Panc1 (cell line): Measurements from ENCODE around the gene PIEZO1. TPM values are rescaled to one million over a fixed set of nuclear protein-coding genes. Genes with fewer than 3 reads are reported as not detected.

ENCODE experiments used
- ATAC-seq: fragments of 200-7000 bp; cut with Tn5 transposase; 2 replicates; pipeline ENCODE4 v1.9.1; 2020; ENCODE audit warnings: mild to moderate bottlenecking, moderate library complexity
- BruUV-seq: library from RNA; stranded (reverse); fragments of 400-500 nt; replicated peaks from 2 replicates; lab custom pipeline; 2021; lab: Mats Ljungman, UMichigan
- CTCF ChIA-PET: fragments of 300-600 bp; sonication (Branson Sonifier 250); formaldehyde crosslinking; loops from one replicate; lab custom pipeline; 2022; ENCODE audit warnings: antibody characterized with exemption; lab: Charles Lee
- POLR2A ChIA-PET: fragments of 300-600 bp; sonication (Branson Sonifier 250); formaldehyde crosslinking; loops from one replicate; lab custom pipeline; 2022; ENCODE audit warnings: antibody characterized with exemption; lab: Charles Lee
- DNase-seq: peaks from one replicate; pipeline ENCODE4 v3.0.0-alpha.2; 2010; ENCODE audit warnings: low read depth, low spot score
- H3K27ac ChIP-seq: 2 replicates; pipeline ENCODE4 v1.5.1; 2011; ENCODE audit warnings: mild to moderate bottlenecking, low read length, inconsistent platforms
- H3K27me3 ChIP-seq: fragments of 200-500 bp; sonication (Bioruptor generic); 2 replicates; pipeline ENCODE4 v1.6.0; 2014; ENCODE audit warnings: low read length, inconsistent platforms; ENCODE audit not compliant: control insufficient read depth, insufficient read depth
- H3K36me3 ChIP-seq: fragments of 200-500 bp; sonication (Bioruptor generic); 2 replicates; pipeline ENCODE4 v1.5.1; 2014; ENCODE audit warnings: inconsistent platforms, mild to moderate bottlenecking, low read length, moderate library complexity; ENCODE audit not compliant: control insufficient read depth, insufficient read depth
- H3K4me1 ChIP-seq: 2 replicates; pipeline ENCODE4 v1.5.1; 2011; ENCODE audit warnings: inconsistent platforms, mild to moderate bottlenecking, low read length, moderate library complexity; ENCODE audit not compliant: control insufficient read depth, insufficient read depth
- H3K4me3 ChIP-seq, 2 experiments: 2 replicates each; pipeline ENCODE4 v1.5.1; 2011 to 2012; ENCODE audit warnings: low read depth in 2 of 2, low read length in 2 of 2, mild to moderate bottlenecking in 2 of 2, inconsistent platforms in 1 of 2, moderate library complexity in 1 of 2
- H3K9me3 ChIP-seq: fragments of 200-500 bp; sonication (Bioruptor generic); 2 replicates; pipeline ENCODE4 v1.5.1; 2014; ENCODE audit warnings: low read depth, mild to moderate bottlenecking, inconsistent platforms, low read length, moderate library complexity; ENCODE audit not compliant: control insufficient read depth, insufficient read depth
- POLR2AphosphoS5 ChIP-seq: IDR thresholded peaks from 2 replicates; pipeline ENCODE4 v1.6.1; 2012; ENCODE audit warnings: mild to moderate bottlenecking, low read depth, low read length, moderate library complexity
- SIN3A ChIP-seq: IDR thresholded peaks from 2 replicates; pipeline ENCODE4 v1.6.1; 2012; ENCODE audit warnings: low read depth, mild to moderate bottlenecking, low read length, moderate library complexity, borderline replicate concordance; ENCODE audit not compliant: insufficient read depth
- TCF7L2 ChIP-seq: IDR thresholded peaks from 2 replicates; pipeline ENCODE4 v1.6.1; 2011; ENCODE audit warnings: mild to moderate bottlenecking, low read depth, low read length, inconsistent platforms
- in situ Hi-C: cut with HindIII; loops from 2 replicates; pipeline ENCODE4 v1.10.0; 2016; ENCODE audit warnings: low sequenced_read_pairs, low pct_unique_long_range_greater_than_20kb
- intact Hi-C: fragments of 100-400 bp; cut with micrococcal nuclease; formaldehyde crosslinking; loops from one replicate; pipeline ENCODE4 v1.10.0; 2022; ENCODE audit not compliant: unreplicated experiment
- total RNA-seq: library from RNA; stranded (reverse); gene quantifications from one replicate; pipeline ENCODE4 v1.2.1, GENCODE V29; 2021; ENCODE audit not compliant: unreplicated experiment
- TF ChIP-seq, protein P1 (sequence below): fragments of 450-650 bp; IDR thresholded peaks from 2 replicates; pipeline ENCODE4 v1.5.1; 2017; ENCODE audit warnings: mild to moderate bottlenecking
- TF ChIP-seq, protein P2 (sequence below), 2 experiments: IDR thresholded peaks; 2 replicates each; pipeline ENCODE4 v1.6.1; 2011 to 2012; ENCODE audit warnings: low read depth in 2 of 2, control low read depth in 1 of 2, low read length in 1 of 2, mild to moderate bottlenecking in 1 of 2, moderate library complexity in 1 of 2; ENCODE audit not compliant: insufficient read depth in 1 of 2

PIEZO1 gene
- total RNA-seq, 1 experiment from 2014 or later, result 175 TPM

DNA sequence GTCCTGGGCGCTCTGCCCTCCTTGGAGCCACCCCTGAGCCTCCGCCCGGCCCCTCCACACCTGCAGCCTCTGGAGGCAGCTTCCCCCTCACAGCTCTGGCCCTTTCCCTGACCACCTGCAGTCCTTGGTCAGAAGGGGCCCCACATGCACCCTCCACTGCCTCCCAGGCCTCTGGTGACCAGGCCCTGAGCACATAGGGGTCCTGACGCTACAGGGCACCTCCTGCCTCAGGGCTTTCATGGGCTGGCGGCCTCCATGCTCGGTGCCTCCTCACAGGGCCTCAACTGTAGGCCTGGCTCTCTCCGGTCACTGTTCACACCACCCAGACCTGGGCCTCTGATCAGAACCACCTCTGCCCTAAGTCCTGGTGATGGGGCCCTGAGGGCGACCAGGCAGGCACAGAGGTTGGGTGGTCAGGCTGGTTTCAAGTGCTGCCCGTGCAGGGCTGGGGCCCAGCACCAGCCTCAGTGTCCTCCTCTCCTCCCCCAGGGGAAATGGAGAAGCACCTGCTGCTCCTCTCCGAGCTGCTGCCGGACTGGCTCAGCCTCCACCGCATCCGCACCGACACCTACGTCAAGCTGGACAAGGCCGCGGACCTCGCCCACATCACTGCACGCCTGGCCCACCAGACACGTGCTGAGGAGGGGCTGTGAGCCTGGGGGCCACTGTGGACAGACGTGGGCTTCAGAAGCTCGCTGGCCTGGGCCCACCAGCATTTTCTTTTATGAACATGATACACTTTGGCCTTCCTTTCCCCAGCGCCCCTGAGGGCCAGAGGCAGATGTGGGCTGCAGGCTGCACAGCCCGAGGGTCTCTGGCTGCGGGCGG lies 22.8 kb upstream of the PIEZO1 start:
- TF ChIP-seq, protein P1, sequence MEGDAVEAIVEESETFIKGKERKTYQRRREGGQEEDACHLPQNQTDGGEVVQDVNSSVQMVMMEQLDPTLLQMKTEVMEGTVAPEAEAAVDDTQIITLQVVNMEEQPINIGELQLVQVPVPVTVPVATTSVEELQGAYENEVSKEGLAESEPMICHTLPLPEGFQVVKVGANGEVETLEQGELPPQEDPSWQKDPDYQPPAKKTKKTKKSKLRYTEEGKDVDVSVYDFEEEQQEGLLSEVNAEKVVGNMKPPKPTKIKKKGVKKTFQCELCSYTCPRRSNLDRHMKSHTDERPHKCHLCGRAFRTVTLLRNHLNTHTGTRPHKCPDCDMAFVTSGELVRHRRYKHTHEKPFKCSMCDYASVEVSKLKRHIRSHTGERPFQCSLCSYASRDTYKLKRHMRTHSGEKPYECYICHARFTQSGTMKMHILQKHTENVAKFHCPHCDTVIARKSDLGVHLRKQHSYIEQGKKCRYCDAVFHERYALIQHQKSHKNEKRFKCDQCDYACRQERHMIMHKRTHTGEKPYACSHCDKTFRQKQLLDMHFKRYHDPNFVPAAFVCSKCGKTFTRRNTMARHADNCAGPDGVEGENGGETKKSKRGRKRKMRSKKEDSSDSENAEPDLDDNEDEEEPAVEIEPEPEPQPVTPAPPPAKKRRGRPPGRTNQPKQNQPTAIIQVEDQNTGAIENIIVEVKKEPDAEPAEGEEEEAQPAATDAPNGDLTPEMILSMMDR, result no peak
- TF ChIP-seq SIN3A, result no peak
- TF ChIP-seq, protein P2, sequence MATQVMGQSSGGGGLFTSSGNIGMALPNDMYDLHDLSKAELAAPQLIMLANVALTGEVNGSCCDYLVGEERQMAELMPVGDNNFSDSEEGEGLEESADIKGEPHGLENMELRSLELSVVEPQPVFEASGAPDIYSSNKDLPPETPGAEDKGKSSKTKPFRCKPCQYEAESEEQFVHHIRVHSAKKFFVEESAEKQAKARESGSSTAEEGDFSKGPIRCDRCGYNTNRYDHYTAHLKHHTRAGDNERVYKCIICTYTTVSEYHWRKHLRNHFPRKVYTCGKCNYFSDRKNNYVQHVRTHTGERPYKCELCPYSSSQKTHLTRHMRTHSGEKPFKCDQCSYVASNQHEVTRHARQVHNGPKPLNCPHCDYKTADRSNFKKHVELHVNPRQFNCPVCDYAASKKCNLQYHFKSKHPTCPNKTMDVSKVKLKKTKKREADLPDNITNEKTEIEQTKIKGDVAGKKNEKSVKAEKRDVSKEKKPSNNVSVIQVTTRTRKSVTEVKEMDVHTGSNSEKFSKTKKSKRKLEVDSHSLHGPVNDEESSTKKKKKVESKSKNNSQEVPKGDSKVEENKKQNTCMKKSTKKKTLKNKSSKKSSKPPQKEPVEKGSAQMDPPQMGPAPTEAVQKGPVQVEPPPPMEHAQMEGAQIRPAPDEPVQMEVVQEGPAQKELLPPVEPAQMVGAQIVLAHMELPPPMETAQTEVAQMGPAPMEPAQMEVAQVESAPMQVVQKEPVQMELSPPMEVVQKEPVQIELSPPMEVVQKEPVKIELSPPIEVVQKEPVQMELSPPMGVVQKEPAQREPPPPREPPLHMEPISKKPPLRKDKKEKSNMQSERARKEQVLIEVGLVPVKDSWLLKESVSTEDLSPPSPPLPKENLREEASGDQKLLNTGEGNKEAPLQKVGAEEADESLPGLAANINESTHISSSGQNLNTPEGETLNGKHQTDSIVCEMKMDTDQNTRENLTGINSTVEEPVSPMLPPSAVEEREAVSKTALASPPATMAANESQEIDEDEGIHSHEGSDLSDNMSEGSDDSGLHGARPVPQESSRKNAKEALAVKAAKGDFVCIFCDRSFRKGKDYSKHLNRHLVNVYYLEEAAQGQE (IDR thresholded peaks at IDR 0.05; ENCODE audit: insufficient read depth in 1 of 2, low read depth in 2 of 2, low read length in 1 of 2), result no peak
- TF ChIP-seq TCF7L2, result no peak
- no peak for TF ChIP-seq POLR2AphosphoS5
- Histone ChIP-seq H3K9me3 (no peaks in the 10 kb centered on the region), H3K27me3 (no peaks in the 10 kb centered on the region), H3K4me3 (no peak overlapping the region), H3K27ac (no peak overlapping the region; the same call in 1 of the 2 replicates), H3K36me3 (peaks cover 7% of the 10 kb centered on the region; the same call in 1 of the 2 replicates), H3K4me1 (peaks cover 21% of the 10 kb centered on the region)
- CTCF ChIA-PET, result interaction anchor here (0.7 kb wide), 1 partner anchor 264 kb away, joined by 3 read pairs; no protein-coding TSS in a partner anchor
- no peak for ATAC-seq
- intact Hi-C loops, result no loop called here
- DNase-seq, result no peak
- in situ Hi-C loops, result no loop called here
- BruUV-seq, result no TSS peak
- POLR2A ChIA-PET, result no interaction called here

DNA sequence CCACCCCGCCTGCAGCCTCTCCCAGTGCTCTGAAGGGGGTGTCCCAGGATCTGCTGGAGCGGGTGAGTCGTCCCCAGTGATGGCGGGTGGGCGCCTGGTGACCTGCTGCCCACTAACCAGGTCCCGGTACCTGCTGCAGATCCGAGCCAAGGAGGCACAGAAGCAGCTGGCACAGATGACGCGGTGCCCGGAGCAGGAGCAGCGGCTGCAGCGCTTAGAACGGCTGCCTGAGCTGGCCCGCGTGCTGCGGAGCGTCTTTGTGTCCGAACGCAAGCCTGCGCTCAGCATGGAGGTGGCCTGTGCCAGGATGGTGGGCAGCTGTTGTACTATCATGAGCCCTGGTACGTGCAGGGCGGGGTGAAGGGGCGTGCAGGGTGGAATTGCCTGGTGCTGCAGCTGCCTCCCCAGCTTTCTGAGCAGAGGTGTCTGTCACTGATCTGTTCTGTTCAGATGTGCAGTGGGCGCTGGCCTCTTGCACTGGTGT lies 22.2 kb upstream of the PIEZO1 start:
- Histone ChIP-seq H3K9me3 (no peaks in the 10 kb centered on the region), H3K4me3 (no peak overlapping the region), H3K36me3 (peaks cover 7% of the 10 kb centered on the region; the same call in 1 of the 2 replicates), H3K27ac (peak overlapping the region; percentile 17; the same call in 1 of the 2 replicates), H3K4me1 (peaks cover 21% of the 10 kb centered on the region), H3K27me3 (no peaks in the 10 kb centered on the region)
- in situ Hi-C loops, result no loop called here
- no TSS peak for BruUV-seq
- intact Hi-C loops, result no loop called here
- no peak for ATAC-seq
- no peak for DNase-seq
- POLR2A ChIA-PET, result no interaction called here
- CTCF ChIA-PET, result no interaction called here
- TF ChIP-seq SIN3A (no peak), TCF7L2 (no peak), POLR2AphosphoS5 (no peak)
- TF ChIP-seq, protein P2 (IDR thresholded peaks at IDR 0.05; ENCODE audit: insufficient read depth in 1 of 2, low read depth in 2 of 2, low read length in 1 of 2), result no peak
- TF ChIP-seq, protein P1, result no peak
